GM15510 (cell line): Measurements from ENCODE around the gene ADAMTS20.

Experiments used
- POLR2A ChIP-seq: IDR thresholded peaks from 3 replicates; pipeline ENCODE4 v1.6.1; 2011; ENCODE audit warnings: borderline replicate concordance; ENCODE audit not compliant: insufficient read length; ENCODE audit errors: extremely low read depth

Gene ADAMTS20

DNA sequence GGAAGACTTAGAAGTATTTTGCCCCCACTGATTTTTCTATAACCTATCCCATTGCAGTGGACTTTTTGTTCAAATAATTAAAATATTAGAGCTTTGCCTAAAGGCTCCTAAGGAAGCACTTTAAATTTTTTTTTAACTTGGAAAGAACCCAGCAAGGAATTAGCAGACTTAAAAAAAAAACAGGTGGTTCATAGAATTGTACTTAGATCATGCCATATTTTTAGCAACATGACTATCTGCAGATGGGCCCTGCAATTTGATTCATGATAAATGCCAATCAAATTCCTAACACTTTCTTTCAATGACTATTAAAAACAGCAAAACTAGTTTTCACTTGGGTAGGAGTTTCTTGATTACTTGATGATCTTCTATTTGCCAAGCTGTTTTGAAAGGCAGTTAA is 11.5 kb downstream of the ADAMTS20 start:
- no peak for TF ChIP-seq POLR2A

DNA sequence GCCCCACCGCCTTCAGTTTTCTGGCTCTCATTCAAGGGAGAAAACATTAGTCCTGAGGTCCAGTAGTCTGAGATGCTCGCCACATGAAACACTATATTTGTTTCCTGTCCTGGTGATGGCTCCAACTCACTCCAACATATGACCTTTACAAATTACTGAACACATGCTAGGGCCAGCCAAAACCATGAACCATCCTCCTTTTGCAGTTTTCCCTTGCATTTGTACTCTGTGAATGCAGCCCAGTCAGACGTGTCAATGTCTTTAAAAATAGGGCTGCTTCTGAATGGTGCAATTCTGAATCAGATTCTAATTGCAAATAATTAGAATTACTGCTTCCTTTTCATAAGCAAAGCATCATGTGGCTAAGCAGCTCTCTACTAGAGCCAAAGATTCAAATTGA is 36.0 kb downstream of the ADAMTS20 start:
- TF ChIP-seq POLR2A, result no peak

DNA sequence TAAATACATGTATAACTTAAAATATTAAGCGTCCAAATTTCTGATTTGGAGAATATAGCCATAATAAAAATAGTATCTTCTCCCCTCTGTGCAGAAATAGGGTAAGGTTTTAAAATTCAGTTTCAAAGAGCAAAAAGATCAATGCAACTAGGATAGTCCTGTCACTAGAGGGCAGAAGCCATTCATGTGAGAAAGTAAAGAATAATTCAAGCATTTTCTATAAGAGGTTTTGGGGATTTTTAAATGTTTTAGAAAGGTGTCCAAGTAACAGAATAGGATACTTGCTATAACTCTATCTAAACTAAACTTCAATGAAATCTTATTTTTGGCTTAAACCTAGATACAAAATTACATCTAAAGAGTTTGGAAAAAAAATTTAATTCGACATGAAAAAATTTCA is 50.3 kb downstream of the ADAMTS20 start:
- TF ChIP-seq POLR2A, result no peak

DNA sequence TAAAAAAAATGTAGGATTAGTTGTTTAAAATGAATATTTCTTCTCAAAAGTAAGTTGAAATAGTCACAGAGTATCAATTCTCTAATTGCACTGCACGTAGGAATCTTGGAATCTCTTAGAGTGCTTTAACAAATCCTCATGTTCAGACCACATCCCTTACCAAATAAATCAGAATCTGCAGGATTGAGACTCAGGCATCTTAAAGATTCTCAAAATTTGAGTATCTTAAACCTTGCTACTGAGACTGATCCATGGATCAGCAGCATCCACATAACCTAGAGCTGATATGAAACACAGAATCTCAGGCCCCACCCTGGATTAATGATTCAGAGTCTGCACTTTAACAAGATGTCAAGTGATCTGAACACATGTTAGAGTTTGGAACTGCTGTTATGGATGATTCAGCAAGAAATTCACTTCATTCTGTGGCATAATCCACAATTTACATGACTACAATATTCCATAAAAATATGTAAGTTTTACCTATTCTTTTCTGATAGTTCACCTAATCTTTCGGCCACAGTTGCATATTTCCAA is 58.7 kb downstream of the ADAMTS20 start:
- TF ChIP-seq POLR2A, result no peak

DNA sequence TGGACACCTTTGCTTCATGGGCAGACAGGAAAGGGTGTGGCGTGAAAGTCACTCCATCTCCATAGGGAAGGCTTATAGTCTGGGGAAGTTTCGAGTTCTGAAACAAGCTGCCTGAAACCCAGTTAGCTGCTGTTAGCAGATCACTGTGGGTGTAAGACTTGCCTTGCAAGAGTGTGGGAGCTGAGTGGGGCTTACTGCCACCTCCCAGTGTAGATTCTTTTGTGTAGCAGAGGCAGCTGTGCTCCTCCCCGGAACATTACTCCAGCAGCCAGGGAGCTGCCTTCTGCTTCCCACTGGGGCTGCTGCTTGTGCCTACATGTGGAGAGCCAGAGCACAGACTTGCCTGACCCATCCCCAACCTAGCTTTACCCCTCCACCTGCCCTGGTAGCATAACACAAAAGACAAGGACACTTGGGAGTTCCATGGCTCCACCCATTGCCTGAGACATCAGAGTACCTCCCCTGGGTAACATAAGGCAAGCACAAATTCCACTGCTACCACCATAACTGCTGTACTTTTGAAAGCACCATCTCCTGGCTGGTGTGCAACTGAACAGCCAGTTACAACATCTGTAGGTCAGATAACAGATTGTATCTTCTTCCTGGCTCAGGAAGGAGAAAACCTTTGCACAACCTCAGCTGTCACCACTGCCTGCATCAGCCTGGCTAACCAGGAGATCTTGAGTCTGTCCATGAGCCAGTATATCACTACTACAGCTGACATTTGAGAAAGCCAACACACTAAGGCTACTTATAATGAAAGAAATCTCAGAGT is 69.5 kb downstream of the ADAMTS20 start:
- no peak for TF ChIP-seq POLR2A

DNA sequence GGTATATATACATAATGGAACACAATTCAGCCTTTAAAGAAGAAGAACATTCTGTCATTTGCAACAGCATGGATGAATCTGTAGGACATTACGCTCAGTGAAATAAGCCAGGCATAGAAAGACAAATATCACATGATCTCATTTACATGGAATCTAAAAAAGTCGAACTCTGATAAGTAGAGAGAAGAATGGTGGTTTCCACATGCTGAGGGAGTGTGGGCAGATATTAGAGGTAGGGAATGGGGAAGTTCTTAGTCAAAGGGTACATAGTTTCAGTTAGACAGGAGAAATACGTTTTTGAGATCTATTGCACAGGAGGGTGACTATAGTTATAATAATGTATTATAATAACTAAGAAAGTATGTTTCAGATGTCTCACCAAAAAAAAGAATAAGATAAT is 71.4 kb downstream of the ADAMTS20 start:
- no peak for TF ChIP-seq POLR2A

DNA sequence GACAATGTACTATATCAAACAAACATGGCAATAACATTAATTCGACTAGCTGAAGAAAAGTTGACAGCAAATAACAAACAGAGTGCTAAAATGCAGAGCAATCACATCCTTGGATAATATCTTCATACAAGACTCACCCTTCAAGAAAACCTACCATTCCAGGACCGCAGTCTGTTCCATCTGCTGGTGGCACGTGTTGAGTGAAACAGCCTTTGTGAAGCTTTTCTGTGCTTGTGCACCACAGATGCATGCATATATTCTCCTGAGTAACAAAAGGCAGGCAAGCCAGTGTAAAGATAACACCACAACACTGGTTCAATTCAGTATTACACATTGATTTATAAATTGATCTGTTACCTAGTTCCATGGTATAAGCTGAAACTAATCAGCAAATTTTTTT is 89.3 kb downstream of the ADAMTS20 start:
- no peak for TF ChIP-seq POLR2A

DNA sequence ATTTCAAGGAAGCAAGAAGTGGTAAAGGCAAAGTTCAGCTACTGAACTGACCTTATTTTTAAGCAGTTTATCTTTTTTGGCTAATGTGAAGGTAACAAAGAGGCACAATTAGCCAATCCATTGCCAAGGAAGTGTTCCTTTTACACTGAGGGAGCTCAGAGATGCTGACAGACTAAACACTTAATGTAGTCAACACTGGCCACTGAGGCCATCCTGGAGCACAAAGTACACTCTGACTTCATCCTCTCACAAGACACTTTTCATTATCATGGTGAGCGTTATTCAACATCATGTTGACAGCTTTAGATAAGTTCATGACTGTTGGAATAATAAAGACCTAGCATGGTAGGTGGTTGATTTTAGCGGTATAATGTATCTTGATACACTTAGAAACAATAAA is 89.9 kb downstream of the ADAMTS20 start:
- TF ChIP-seq POLR2A, result no peak

DNA sequence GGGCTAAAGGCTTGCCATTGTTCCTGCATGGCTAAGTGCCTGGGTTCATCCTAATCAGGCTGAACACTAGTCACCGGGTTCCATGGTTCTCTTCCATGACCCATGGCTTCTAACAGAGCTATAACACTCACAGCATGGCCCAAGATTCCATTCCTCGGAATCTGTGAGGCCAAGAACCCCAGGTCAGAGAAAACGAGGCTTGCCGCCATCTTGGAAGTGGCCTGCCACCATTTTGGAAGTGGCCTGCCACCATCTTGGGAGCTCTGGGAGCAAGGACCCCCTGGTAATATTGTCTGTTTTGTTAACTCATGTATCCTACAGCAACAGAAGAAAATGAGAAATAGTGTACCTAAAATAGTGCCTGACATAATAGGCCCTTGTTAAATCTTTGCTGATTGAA is 92.7 kb downstream of the ADAMTS20 start:
- TF ChIP-seq POLR2A, result no peak

DNA sequence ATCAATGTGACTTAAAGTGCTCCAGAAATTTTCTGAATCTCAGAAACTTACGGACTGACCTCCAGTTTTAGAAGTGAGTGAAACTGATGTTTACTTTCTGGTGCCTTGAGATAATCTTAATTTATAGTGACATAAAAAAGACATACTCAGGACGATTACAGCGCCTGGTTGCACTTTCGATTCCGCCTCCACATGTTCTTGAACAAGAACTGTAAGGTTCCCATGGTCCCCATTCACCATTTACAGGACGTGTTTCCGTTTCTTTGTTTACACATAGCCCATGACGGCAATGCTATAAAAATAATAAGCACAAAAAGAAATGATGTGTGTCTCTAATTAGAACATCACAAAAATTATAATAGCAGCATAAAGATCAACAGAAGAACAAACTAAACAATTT is 98.2 kb downstream of the ADAMTS20 start:
- no peak for TF ChIP-seq POLR2A

DNA sequence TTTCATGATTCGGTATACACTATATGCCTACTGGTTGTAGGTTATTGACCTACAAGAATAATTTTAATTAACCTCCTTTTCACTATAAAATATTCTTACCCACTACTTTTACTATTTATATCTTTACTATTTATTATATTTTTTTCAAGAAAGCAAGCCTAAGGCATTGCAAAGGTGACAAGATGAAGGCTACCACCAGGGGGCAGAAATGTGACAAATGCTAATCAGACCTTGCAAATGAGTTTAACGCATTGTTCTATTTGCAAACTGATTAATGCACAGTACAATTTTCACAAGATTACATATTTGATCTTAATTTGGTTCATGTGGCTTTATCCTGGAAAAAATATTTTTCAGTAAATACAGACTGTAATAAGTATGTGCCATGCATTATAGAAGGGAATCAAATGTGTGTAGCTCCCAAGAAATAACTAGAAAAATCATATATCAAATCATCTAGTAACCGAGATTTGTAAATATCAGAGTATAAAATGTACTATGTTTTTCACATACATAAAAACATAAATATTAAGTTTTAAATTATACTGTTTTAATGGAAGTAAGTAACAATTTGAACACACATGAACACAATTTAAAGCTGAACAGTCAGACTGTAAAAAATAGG is 107.0 kb downstream of the ADAMTS20 start:
- TF ChIP-seq POLR2A, result no peak

DNA sequence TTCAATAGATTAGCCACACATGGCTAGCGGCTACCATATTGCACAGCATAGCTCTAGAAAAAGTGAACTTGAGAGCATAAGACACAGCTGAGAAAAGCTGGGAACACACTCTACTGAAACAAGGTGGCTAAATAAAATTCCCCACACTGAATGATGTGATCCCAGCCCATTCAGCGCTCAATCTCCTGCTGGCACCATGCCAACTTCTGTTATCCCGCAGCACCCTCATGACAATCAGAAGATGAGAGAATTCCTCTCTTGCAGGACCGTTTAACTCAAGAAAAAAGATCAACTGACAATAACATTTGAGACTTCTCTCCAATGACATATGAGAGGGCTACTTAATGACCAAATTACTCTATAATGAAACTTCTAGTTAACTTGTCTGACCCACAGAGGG is 115.4 kb downstream of the ADAMTS20 start:
- no peak for TF ChIP-seq POLR2A

DNA sequence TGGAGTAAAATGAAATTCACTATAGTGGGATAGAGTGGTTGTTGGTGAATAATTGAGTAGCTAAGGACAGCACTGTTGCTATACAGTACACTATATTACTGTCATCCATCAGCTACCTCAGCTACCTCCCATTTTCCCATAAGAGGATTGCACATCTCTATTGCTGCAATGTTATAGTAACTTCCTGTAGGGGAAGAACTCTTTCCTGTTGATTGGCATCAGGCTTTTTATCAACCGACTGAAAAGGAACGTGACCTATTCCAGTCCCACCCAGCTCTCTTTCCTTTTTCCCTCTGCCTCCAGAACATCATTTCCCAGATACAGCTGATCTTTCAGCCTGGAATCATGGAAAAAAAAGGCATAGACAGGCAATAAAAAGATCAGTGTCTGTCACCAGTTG is 117.4 kb downstream of the ADAMTS20 start:
- no peak for TF ChIP-seq POLR2A

DNA sequence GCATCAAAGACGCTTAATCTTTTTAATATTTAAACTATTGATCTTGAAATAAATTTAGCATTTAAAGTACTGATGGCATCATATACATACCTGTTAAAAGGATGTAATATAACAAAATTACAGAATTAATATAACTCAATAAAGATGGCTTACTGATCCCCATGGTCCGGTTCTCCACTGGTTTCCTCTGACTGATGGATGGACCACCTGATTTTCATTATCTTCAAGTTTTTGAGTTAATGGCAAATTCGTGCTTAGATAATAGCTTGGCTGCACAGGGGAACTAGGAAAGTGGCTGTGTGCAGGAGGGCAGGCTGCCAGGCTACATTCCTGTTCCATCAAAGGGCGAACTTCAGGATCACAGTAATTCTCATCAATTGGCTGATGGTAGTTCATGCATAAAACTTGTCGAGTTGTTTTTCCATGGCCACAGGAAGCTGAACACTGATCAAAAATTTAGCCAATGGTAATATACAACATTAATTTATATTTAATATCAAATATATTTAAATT is 123.9 kb downstream of the ADAMTS20 start:
- TF ChIP-seq POLR2A, result no peak

DNA sequence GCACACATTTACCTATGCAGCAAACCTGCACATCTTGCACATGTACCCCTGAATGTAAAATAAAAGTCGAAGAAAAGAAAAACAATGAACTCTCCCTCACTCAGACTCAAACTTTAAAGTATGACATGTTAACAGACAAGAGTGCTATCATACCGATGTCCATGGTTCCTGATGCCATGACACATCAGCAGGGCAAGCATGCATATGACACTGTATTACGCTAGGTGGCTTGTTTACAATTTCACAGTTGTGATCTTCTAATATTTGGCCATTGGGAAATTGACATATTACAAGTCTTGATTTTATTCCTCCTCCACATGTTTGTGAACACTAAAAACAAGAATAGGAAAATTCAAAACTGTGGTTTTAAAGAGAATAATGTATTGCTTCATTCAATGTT is 126.6 kb downstream of the ADAMTS20 start:
- no peak for TF ChIP-seq POLR2A

DNA sequence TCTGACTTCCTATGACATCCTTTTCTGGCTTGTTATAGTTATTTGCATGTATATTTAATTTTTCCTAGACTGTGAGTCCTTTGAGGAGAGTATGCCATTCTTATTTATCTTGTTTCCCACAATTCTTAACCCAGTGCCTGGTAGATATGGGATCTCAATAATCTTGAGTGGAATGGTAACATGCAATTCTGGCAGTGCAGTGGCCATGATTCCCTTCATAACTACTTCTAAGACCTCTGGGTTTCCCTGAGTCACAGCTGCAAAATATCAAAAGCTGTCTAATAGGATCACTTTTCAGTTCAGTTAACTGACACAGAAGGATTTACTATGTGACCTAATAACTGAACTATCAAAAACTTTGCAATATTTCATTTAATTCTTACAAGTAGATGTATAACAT is 135.0 kb downstream of the ADAMTS20 start:
- no peak for TF ChIP-seq POLR2A
